Natural killer cell (primary cell): ENCODE measurements around the gene ZBTB32. TPM values are rescaled to one million over a fixed set of nuclear protein-coding genes. Genes with fewer than 3 reads are reported as not detected.

Experiments
- ATAC-seq, 3 donors: fragments of 150-1000 bp in 2 of 3; fragments of 200-7000 bp in 1 of 3; cut with Tn5 transposase; 1 replicate in 1 of 3; 2 replicates in 2 of 3; pipeline ENCODE4 v1.10.0; 2021; ENCODE audit warnings: mild to moderate bottlenecking in 2 of 3, moderate library complexity in 2 of 3
- DNase-seq, 2 donors: peaks; one replicate each; pipeline versions ENCODE4 v3.0.0 to v3.0.0-alpha.2; 2013 to 2021; ENCODE audit warnings: mixed read lengths in 1 of 2
- H3K27ac ChIP-seq: one replicate; pipeline ENCODE4 v1.5.1; 2013; ENCODE audit warnings: mild to moderate bottlenecking, low read length
- H3K27me3 ChIP-seq: one replicate; pipeline ENCODE4 v1.6.1; 2013; ENCODE audit warnings: low read length; ENCODE audit not compliant: control insufficient read depth, insufficient read depth
- H3K36me3 ChIP-seq: one replicate; pipeline ENCODE4 v1.6.1; 2013; ENCODE audit warnings: low read length; ENCODE audit not compliant: control insufficient read depth, insufficient read depth
- H3K4me1 ChIP-seq: one replicate; pipeline ENCODE4 v1.6.1; 2013; ENCODE audit warnings: low read length; ENCODE audit not compliant: control insufficient read depth, insufficient read depth
- H3K4me3 ChIP-seq: one replicate; pipeline ENCODE4 v1.5.1; 2013; ENCODE audit warnings: low read length
- H3K9me3 ChIP-seq: one replicate; pipeline ENCODE4 v1.6.1; 2013; ENCODE audit warnings: low read length; ENCODE audit not compliant: control insufficient read depth, insufficient read depth
- H3K27ac Mint-ChIP-seq, 2 donors: one replicate each; pipeline ENCODE4 v1.8.0; 2022; ENCODE audit warnings: mild to moderate bottlenecking in 2 of 2, mixed read lengths in 2 of 2, moderate library complexity in 1 of 2
- H3K27me3 Mint-ChIP-seq, 2 donors: one replicate each; pipeline ENCODE4 v1.8.0; 2022; ENCODE audit warnings: low read depth in 2 of 2, mixed read lengths in 2 of 2
- H3K36me3 Mint-ChIP-seq: one replicate; pipeline ENCODE4 v1.8.0; 2022; ENCODE audit warnings: mixed read lengths
- H3K4me1 Mint-ChIP-seq, 2 donors: one replicate each; pipeline ENCODE4 v1.8.0; 2022; ENCODE audit warnings: mixed read lengths in 2 of 2
- H3K4me3 Mint-ChIP-seq: one replicate; pipeline ENCODE4 v1.8.0; 2022; ENCODE audit warnings: mild to moderate bottlenecking, moderate library complexity, mixed read lengths
- H3K9me3 Mint-ChIP-seq, 2 donors: one replicate each; pipeline ENCODE4 v1.8.0; 2022; ENCODE audit warnings: mixed read lengths in 2 of 2
- WGBS: methylation state at CpG from one replicate; pipeline ENCODE4 v1.1.7; 2013; ENCODE audit warnings: missing lambda C conversion rate; ENCODE audit not compliant: insufficient coverage; 5-methylcytosine and 5-hydroxymethylcytosine counted together
- intact Hi-C: fragments of 100-400 bp; cut with micrococcal nuclease; formaldehyde crosslinking; loops from one replicate; pipeline ENCODE4 v1.14.2; 2022
- total RNA-seq, 4 donors: library from RNA; stranded (reverse); fragments of 120-200 nt in 1 of 4; gene quantifications; one replicate each; pipeline versions ENCODE4 v1.2.3 to v1.2.4, GENCODE V29; 2013 to 2022
- TF ChIP-seq, protein P1 (sequence below): fragments of 200-600 bp; IDR thresholded peaks from one replicate; pipeline ENCODE4 v1.8.0; 2022; ENCODE audit warnings: antibody characterized with exemption

ZBTB32 gene
- total RNA-seq, 3 donors from 2014 or later (not counting 1 experiment from before 2014, with no cell fraction given) = 0.27 to 1.8 (median 0.35) TPM

- TF ChIP-seq, protein P1, sequence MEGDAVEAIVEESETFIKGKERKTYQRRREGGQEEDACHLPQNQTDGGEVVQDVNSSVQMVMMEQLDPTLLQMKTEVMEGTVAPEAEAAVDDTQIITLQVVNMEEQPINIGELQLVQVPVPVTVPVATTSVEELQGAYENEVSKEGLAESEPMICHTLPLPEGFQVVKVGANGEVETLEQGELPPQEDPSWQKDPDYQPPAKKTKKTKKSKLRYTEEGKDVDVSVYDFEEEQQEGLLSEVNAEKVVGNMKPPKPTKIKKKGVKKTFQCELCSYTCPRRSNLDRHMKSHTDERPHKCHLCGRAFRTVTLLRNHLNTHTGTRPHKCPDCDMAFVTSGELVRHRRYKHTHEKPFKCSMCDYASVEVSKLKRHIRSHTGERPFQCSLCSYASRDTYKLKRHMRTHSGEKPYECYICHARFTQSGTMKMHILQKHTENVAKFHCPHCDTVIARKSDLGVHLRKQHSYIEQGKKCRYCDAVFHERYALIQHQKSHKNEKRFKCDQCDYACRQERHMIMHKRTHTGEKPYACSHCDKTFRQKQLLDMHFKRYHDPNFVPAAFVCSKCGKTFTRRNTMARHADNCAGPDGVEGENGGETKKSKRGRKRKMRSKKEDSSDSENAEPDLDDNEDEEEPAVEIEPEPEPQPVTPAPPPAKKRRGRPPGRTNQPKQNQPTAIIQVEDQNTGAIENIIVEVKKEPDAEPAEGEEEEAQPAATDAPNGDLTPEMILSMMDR = no peak
- Histone ChIP-seq H3K27me3 (peaks cover 3% of the 10 kb centered on the region), H3K4me1 (no peaks in the 10 kb centered on the region), H3K36me3 (peaks cover 25% of the 10 kb centered on the region), H3K27ac (no peak overlapping the region), H3K9me3 (no peaks in the 10 kb centered on the region), H3K4me3 (no peak overlapping the region)
- Mint-ChIP-seq H3K4me1 (no peaks in the 10 kb centered on the region), H3K36me3 (no peaks in the 10 kb centered on the region), H3K27me3 (peaks cover 7 to 11% of the 10 kb centered on the region in 2 donors), H3K27ac (no peak overlapping the region), H3K9me3 (no peaks in the 10 kb centered on the region), H3K4me3 (no peak overlapping the region)
- no peak for ATAC-seq
- intact Hi-C loops = no loop called here
- DNase-seq = no peak
- WGBS = 73% methylated on average over 7 of the region's 7 CpGs
These were observed 38.8 kb upstream of the ZBTB32 start for GRCh38 chr19:35665604-35666003.

DNA sequence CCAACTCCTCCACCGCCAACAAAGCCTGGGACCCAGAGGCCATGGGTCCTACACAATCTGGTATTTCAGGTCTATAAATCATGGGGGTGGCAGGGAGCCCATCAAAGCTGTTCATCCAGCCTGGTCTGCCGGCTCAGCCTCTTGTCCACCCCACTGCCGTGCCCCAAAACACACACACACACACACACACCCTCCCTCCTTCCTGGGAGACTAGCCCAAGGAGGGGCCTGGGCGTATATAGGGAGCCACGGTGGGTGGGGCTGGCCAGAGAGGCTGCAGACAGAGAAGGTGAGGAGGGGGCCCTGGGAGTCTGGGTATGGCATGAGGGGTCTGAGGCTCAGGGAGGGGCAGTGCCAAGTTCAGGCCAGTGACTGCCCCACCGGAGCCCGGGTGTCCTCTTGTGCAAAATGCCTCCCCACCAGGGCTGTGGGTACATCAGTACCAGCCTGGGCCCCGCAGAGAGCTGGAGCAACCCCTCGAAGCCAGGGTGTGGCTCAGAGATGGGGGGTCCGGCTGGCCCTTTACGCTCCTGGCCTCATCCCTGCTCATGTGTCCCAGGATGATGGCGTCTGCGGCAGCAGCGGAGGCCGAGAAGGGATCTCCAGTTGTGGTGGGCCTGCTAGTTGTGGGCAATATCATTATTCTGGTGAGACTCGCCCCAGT is 38.0 kb upstream of the ZBTB32 start, which contains the start of gene UPK1A:
Gene UPK1A, plus strand, starts transcription at position 267 of the 663 bp plus-strand sequence. Its CDS starts 296 bp downstream, at position 563.
- Mint-ChIP-seq H3K4me3 (no peak within 1 kb of the TSS), H3K4me1 (no peaks in the 10 kb centered on the region), H3K9me3 (no peaks in the 10 kb centered on the region), H3K27ac (no peak within 1 kb of the TSS), H3K36me3 (no peaks in the 10 kb centered on the region), H3K27me3 (peaks cover 9 to 11% of the 10 kb centered on the region in 2 donors)
- H3K27ac ChIP-seq = no peak within 1 kb of the TSS
- 84% methylated on average over 16 of the region's 16 CpGs for WGBS
- intact Hi-C loops = no loop called here
- no peak for ATAC-seq
- no peak for DNase-seq
- TF ChIP-seq, protein P1 = no peak
- no peaks in the 10 kb centered on the region for H3K4me1 ChIP-seq
- H3K4me3 ChIP-seq = no peak within 1 kb of the TSS
- H3K9me3 ChIP-seq = no peaks in the 10 kb centered on the region
- H3K36me3 ChIP-seq = peaks cover 22% of the 10 kb centered on the region
- peaks cover 3% of the 10 kb centered on the region for H3K27me3 ChIP-seq

- peaks cover 0 to 8% of the 10 kb centered on the region in 2 donors for H3K4me1 Mint-ChIP-seq
- ATAC-seq (no peak), DNase-seq (no peak)
- no peak overlapping the region for H3K27ac Mint-ChIP-seq
- WGBS = 82% methylated on average over 6 of the region's 6 CpGs
- Histone ChIP-seq H3K27me3 (peaks cover 11% of the 10 kb centered on the region), H3K36me3 (peaks cover 7% of the 10 kb centered on the region), H3K9me3 (no peaks in the 10 kb centered on the region), H3K27ac (no peak overlapping the region), H3K4me1 (peaks cover 12% of the 10 kb centered on the region), H3K4me3 (no peak overlapping the region)
- H3K36me3 Mint-ChIP-seq = no peaks in the 10 kb centered on the region
- intact Hi-C loops = no loop called here
- no peaks in the 10 kb centered on the region for H3K9me3 Mint-ChIP-seq
- no peak overlapping the region for H3K4me3 Mint-ChIP-seq
- H3K27me3 Mint-ChIP-seq = peaks cover 26 to 29% of the 10 kb centered on the region in 2 donors
- TF ChIP-seq, protein P1 = no peak
These were observed 34.8 kb upstream of the ZBTB32 start for GRCh38 chr19:35669566-35669965.

GRCh38 chr19:35669974-35670373 is 34.4 kb upstream of the ZBTB32 start:
- TF ChIP-seq, protein P1 = no peak
- Mint-ChIP-seq H3K36me3 (no peaks in the 10 kb centered on the region), H3K27ac (no peak overlapping the region), H3K27me3 (peaks cover 26 to 30% of the 10 kb centered on the region in 2 donors), H3K4me3 (no peak overlapping the region), H3K4me1 (peaks cover 0 to 8% of the 10 kb centered on the region in 2 donors), H3K9me3 (no peaks in the 10 kb centered on the region)
- 71% methylated on average over 4 of the region's 4 CpGs for WGBS
- Histone ChIP-seq H3K36me3 (peaks cover 6% of the 10 kb centered on the region), H3K27me3 (peaks cover 11% of the 10 kb centered on the region), H3K4me3 (no peak overlapping the region), H3K4me1 (peaks cover 12% of the 10 kb centered on the region), H3K27ac (no peak overlapping the region), H3K9me3 (no peaks in the 10 kb centered on the region)
- ATAC-seq = no peak
- intact Hi-C loops = no loop called here
- DNase-seq = no peak
